Measurements from ENCODE around the gene CHN1.

DNA sequence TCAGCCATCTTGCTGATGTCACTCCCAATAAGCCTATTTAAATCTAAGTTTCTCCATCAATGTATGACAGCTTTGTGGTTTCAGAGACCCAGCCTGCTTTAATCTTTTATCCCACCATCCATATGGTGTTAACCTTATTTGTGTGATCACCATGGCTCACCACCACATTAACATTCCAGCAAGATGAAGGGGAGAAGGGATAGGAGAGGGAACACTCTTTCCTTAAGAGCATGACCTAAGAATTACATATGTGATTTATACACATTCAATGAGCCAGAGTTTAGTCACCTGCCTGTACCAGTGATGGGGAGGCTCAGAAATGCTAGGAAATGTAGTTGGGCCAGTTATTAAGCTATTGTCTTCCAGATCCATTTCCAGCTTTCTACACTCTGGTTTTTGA is 44.5 kb upstream of the CHN1 start:
- no peak for TF ChIP-seq EZH2phosphoT487 (IDR thresholded peaks at IDR 0.05)
- TF ChIP-seq, protein P1, sequence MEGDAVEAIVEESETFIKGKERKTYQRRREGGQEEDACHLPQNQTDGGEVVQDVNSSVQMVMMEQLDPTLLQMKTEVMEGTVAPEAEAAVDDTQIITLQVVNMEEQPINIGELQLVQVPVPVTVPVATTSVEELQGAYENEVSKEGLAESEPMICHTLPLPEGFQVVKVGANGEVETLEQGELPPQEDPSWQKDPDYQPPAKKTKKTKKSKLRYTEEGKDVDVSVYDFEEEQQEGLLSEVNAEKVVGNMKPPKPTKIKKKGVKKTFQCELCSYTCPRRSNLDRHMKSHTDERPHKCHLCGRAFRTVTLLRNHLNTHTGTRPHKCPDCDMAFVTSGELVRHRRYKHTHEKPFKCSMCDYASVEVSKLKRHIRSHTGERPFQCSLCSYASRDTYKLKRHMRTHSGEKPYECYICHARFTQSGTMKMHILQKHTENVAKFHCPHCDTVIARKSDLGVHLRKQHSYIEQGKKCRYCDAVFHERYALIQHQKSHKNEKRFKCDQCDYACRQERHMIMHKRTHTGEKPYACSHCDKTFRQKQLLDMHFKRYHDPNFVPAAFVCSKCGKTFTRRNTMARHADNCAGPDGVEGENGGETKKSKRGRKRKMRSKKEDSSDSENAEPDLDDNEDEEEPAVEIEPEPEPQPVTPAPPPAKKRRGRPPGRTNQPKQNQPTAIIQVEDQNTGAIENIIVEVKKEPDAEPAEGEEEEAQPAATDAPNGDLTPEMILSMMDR (IDR thresholded peaks at IDR 0.05): no peak

All from neural progenitor cell (in vitro differentiated cells).